GM12878 (cell line): ENCODE results near the gene CHST5. TPM values are rescaled to one million over a fixed set of nuclear protein-coding genes. Genes with fewer than 3 reads are reported as not detected.

Source experiments
- ATAC-seq: fragments of 200-7000 bp; cut with Tn5 transposase; 3 replicates; pipeline ENCODE4 v1.9.1; 2020; ENCODE audit warnings: mild to moderate bottlenecking, moderate library complexity
- BruUV-seq: library from RNA; stranded (reverse); fragments of 400-500 nt; replicated peaks from 2 replicates; lab custom pipeline; 2021; lab: Mats Ljungman, UMichigan
- CTCF ChIA-PET: fragments of 300-600 bp; sonication (Branson Sonifier 250); formaldehyde crosslinking; extraction: SDS; loops from one replicate; lab custom pipeline; 2021; ENCODE audit warnings: inconsistent platforms; lab: Yijun Ruan, JAX
- POLR2A ChIA-PET: fragments of 350-600 bp; formaldehyde crosslinking; extraction: SDS; loops from one replicate; lab custom pipeline; 2021; ENCODE audit warnings: inconsistent platforms; lab: Charles Lee
- RAD21 ChIA-PET: fragments of 300-600 bp; sonication (Branson Sonifier 250); formaldehyde crosslinking; loops from one replicate; lab custom pipeline; 2023; ENCODE audit warnings: antibody characterized with exemption; ENCODE audit not compliant: unreplicated experiment; lab: Charles Lee
- SMC1A ChIA-PET: fragments of 300-600 bp; sonication (Branson Sonifier 250); formaldehyde crosslinking; loops from one replicate; lab custom pipeline; 2023; ENCODE audit not compliant: unreplicated experiment, uncharacterized antibody; lab: Charles Lee
- DNase-seq: peaks from one replicate; pipeline ENCODE4 v3.0.0-alpha.2; 2011; ENCODE audit warnings: low read depth, low spot score
- FAIRE-seq: peaks from 3 replicates; lab custom pipeline; 2011; peaks lifted over from hg19 to GRCh38; lab: Jason Lieb, UNC
- H2AFZ ChIP-seq: 2 replicates; pipeline ENCODE4 v1.6.0; 2011; ENCODE audit warnings: low read depth, low read length, control low read depth; ENCODE audit not compliant: control insufficient read depth
- H3K27ac ChIP-seq: 2 replicates; pipeline ENCODE4 v1.5.1; 2011; ENCODE audit warnings: control low read depth; ENCODE audit not compliant: control insufficient read depth, insufficient read depth
- H3K27me3 ChIP-seq, 2 experiments: replicated peaks in 1 of 2; 2 replicates each; pipeline versions ENCODE4 v1.6.0 to v1.6.1; 2011; ENCODE audit warnings: low read length in 1 of 2; ENCODE audit not compliant: control insufficient read depth in 2 of 2, insufficient read depth in 2 of 2
- H3K36me3 ChIP-seq, 2 experiments: 2 replicates each; pipeline ENCODE4 v1.5.1; 2011; ENCODE audit warnings: low read length in 1 of 2; ENCODE audit not compliant: control insufficient read depth in 2 of 2, insufficient read depth in 2 of 2
- H3K4me1 ChIP-seq: 2 replicates; pipeline ENCODE4 v1.6.1; 2011; ENCODE audit warnings: mild to moderate bottlenecking, low read length, moderate library complexity, mixed read lengths; ENCODE audit not compliant: control insufficient read depth, insufficient read depth
- H3K4me2 ChIP-seq: 2 replicates; pipeline ENCODE4 v1.6.0; 2011; ENCODE audit warnings: control low read depth; ENCODE audit not compliant: control insufficient read depth, insufficient read depth
- H3K4me3 ChIP-seq: fragments of 200-600 bp; sonication (generic); 2 replicates; pipeline ENCODE4 v1.5.1; 2016
- H3K79me2 ChIP-seq: 2 replicates; pipeline ENCODE4 v1.6.0; 2011; ENCODE audit warnings: low read length; ENCODE audit not compliant: control insufficient read depth, insufficient read depth
- H3K9ac ChIP-seq: 2 replicates; pipeline ENCODE4 v1.8.0; 2011; ENCODE audit warnings: low read length, control low read depth, mixed read lengths; ENCODE audit not compliant: control insufficient read depth, insufficient read depth
- H3K9me3 ChIP-seq: replicated peaks from 3 replicates; pipeline ENCODE4 v1.5.1; 2011; ENCODE audit warnings: mild to moderate bottlenecking, low read length; ENCODE audit not compliant: control insufficient read depth, insufficient read depth
- H4K20me1 ChIP-seq: 2 replicates; pipeline ENCODE4 v1.6.0; 2011; ENCODE audit not compliant: control insufficient read depth, insufficient read depth
- CHD1 ChIP-seq: IDR thresholded peaks from 2 replicates; pipeline ENCODE4 v1.6.1; 2012; ENCODE audit warnings: low read depth, low read length, improper control_type of control experiment
- E4F1 ChIP-seq: fragments of 450-650 bp; IDR thresholded peaks from 2 replicates; pipeline ENCODE4 v1.6.1; 2018; ENCODE audit warnings: borderline replicate concordance, mild to moderate bottlenecking; ENCODE audit not compliant: partially characterized antibody
- ELK1 ChIP-seq: IDR thresholded peaks from 2 replicates; pipeline ENCODE4 v1.6.1; 2012; ENCODE audit warnings: low read depth, low read length, improper control_type of control experiment
- EP300 ChIP-seq, 2 experiments: fragments of 150-350 bp in 1 of 2; IDR thresholded peaks; 2 replicates each; pipeline ENCODE4 v1.6.1; 2011 to 2012; ENCODE audit warnings: low read depth in 2 of 2, low read length in 2 of 2, borderline replicate concordance in 1 of 2, improper control_type of control experiment in 1 of 2, inconsistent platforms in 1 of 2; ENCODE audit not compliant: control insufficient read depth in 1 of 2
- ETV6 ChIP-seq, 2 experiments: fragments of 450-650 bp in 1 of 2; IDR thresholded peaks in 1 of 2; conservative IDR thresholded peaks in 1 of 2; 2 replicates each; pipeline ENCODE4 v1.6.1; 2014; ENCODE audit warnings: antibody characterized with exemption in 1 of 2, borderline replicate concordance in 1 of 2, low read depth in 1 of 2, mild to moderate bottlenecking in 1 of 2, moderate library complexity in 1 of 2
- HCFC1 ChIP-seq: fragments of 150-350 bp; IDR thresholded peaks from 2 replicates; pipeline ENCODE4 v1.6.1; 2014; ENCODE audit warnings: low read length
- KDM1A ChIP-seq: fragments of 200-600 bp; sonication (generic); IDR thresholded peaks from 2 replicates; pipeline ENCODE4 v1.6.1; 2016; ENCODE audit warnings: borderline replicate concordance
- PKNOX1 ChIP-seq: fragments of 450-650 bp; IDR thresholded peaks from 2 replicates; pipeline ENCODE4 v1.6.1; 2016; ENCODE audit warnings: mild to moderate bottlenecking
- POU2F2 ChIP-seq: IDR thresholded peaks from 3 replicates; pipeline ENCODE4 v1.6.1; 2011; ENCODE audit warnings: low read depth, mild to moderate bottlenecking, low read length, borderline replicate concordance
- RB1 ChIP-seq: fragments of 450-650 bp; formaldehyde crosslinking; IDR thresholded peaks from 2 replicates; pipeline ENCODE4 v1.6.1; 2017; ENCODE audit warnings: mild to moderate bottlenecking, borderline replicate concordance
- REST ChIP-seq: IDR thresholded peaks from 2 replicates; pipeline ENCODE4 v1.6.1; 2012; ENCODE audit warnings: mild to moderate bottlenecking, low read depth, low read length
- TCF7 ChIP-seq: IDR thresholded peaks from 2 replicates; pipeline ENCODE4 v1.6.1; 2014; ENCODE audit warnings: antibody characterized with exemption, borderline replicate concordance
- USF2 ChIP-seq: IDR thresholded peaks from 2 replicates; pipeline ENCODE4 v1.6.1; 2011; ENCODE audit warnings: low read depth, low read length, improper control_type of control experiment, borderline replicate concordance
- YBX1 ChIP-seq: fragments of 450-650 bp; IDR thresholded peaks from 2 replicates; pipeline ENCODE4 v1.6.1; 2016; ENCODE audit warnings: antibody characterized with exemption
- ZZZ3 ChIP-seq: IDR thresholded peaks from 2 replicates; pipeline ENCODE4 v1.6.1; 2011; ENCODE audit warnings: low read depth; ENCODE audit not compliant: control insufficient read depth, insufficient read length
- WGBS: methylation state at CpG from one replicate; pipeline ENCODE4 v1.1.6; 2016; ENCODE audit warnings: low lambda C conversion rate; ENCODE audit not compliant: insufficient replicate concordance, insufficient coverage; ENCODE audit errors: missing lambda C conversion rate; 5-methylcytosine and 5-hydroxymethylcytosine counted together
- in situ Hi-C: fragments of 300-500 bp; cut with MboI; formaldehyde crosslinking; loops from 9 replicates; pipeline ENCODE4 v1.14.3; 2018; ENCODE audit warnings: mixed read lengths
- intact Hi-C: fragments of 100-400 bp; cut with micrococcal nuclease; formaldehyde crosslinking; loops from one replicate; pipeline ENCODE4 v1.14.2; 2022; ENCODE audit not compliant: unreplicated experiment
- polyA plus RNA-seq, 11 experiments: library from polyadenylated mRNA; depleted of rRNA in 4 of 11; unstranded in 6 of 11; stranded (reverse) in 5 of 11; fragments of >200 nt; fragmentation: Nextera tagmentation in 4 of 11; fragmentation: Illumina TruSeq in 1 of 11; extraction: Ambion mirVana in 4 of 11; extraction: Trizol in 1 of 11; gene quantifications; 1 replicate in 1 of 11; 2 replicates in 10 of 11; pipeline versions ENCODE4 v1.2.1 to v1.2.3, GENCODE V29; 2011 to 2016; ENCODE audit warnings: inconsistent platforms in 2 of 11, missing spikeins in 2 of 11, low read depth in 1 of 11
- total RNA-seq, 4 experiments: library from RNA; depleted of rRNA in 3 of 4; stranded (reverse); fragments of >200 nt in 3 of 4; fragmentation: Illumina TruSeq in 1 of 4; extraction: Trizol in 1 of 4; gene quantifications; 2 replicates each; pipeline versions ENCODE4 v1.2.1 to v1.2.3, GENCODE V29; 2013 to 2021

The CHST5 gene
- total and polyA plus RNA-seq, 10 of the 15 experiments (the other 5 are each of a cell fraction or from before 2014, with no cell fraction given): 0.04 to 0.43 (median 0.14) TPM; not detected in 6

- H3K9ac ChIP-seq: no peak overlapping the region
- DNase-seq (no peak), ATAC-seq (no peak), FAIRE-seq (no peak)
- SMC1A ChIA-PET: no interaction called here
- 58% methylated on average over 5 of the region's 5 CpGs for WGBS
- no peaks in the 10 kb centered on the region for H3K9me3 ChIP-seq
- H3K27me3 ChIP-seq: peaks cover 0 to 3% of the 10 kb centered on the region in 2 experiments; a peak in 2 of 4 replicates
- no peaks in the 10 kb centered on the region for H3K36me3 ChIP-seq
- intact Hi-C loops: no loop called here
- no peak overlapping the region for H2AFZ ChIP-seq
- RAD21 ChIA-PET: no interaction called here
- H3K79me2 ChIP-seq: no peaks in the 10 kb centered on the region
- CTCF ChIA-PET: interaction anchor here (0.7 kb wide), 1 partner anchor 10 kb away, joined by 3 read pairs; no protein-coding TSS in a partner anchor
- H3K4me1 ChIP-seq: no peaks in the 10 kb centered on the region
- BruUV-seq: no TSS peak
- H3K4me3 ChIP-seq: no peak overlapping the region
- in situ Hi-C loops: no loop called here
- no peaks in the 10 kb centered on the region for H4K20me1 ChIP-seq
- H3K27ac ChIP-seq: no peak overlapping the region
- no peak overlapping the region for H3K4me2 ChIP-seq
- POLR2A ChIA-PET: no interaction called here
- TF ChIP-seq ELK1 (no peak), ZZZ3 (no peak), KDM1A (no peak), E4F1 (no peak), TCF7 (no peak), EP300 (IDR thresholded peaks at IDR 0.05; ENCODE audit: borderline replicate concordance in 1 of 2, control insufficient read depth in 1 of 2, low read depth in 2 of 2, low read length in 2 of 2) (no peak), YBX1 (no peak), REST (no peak), POU2F2 (no peak), RB1 (no peak), HCFC1 (no peak), USF2 (no peak), ETV6 (conservative IDR thresholded peaks at IDR 0.05 in 1 of 2, IDR thresholded peaks at IDR 0.05 in 1 of 2; ENCODE audit: borderline replicate concordance in 1 of 2, low read depth in 1 of 2) (no peak), PKNOX1 (no peak), CHD1 (no peak)
These were observed 34.5 kb downstream of the CHST5 start for GRCh38 chr16:75501359-75501758.
